GM19452 (cell line): ENCODE results near the gene NUMB.
"Not testable (repeated sequence)": the region's sequence is repeated elsewhere in the genome, so short reads cannot be mapped to it uniquely, and the experiment has no call there.

Experiments
- ATAC-seq: cut with Tn5 transposase; IDR thresholded peaks from one replicate; pipeline ENCODE4 v1.9.1; 2021; ENCODE audit not compliant: unreplicated experiment

NUMB gene

DNA sequence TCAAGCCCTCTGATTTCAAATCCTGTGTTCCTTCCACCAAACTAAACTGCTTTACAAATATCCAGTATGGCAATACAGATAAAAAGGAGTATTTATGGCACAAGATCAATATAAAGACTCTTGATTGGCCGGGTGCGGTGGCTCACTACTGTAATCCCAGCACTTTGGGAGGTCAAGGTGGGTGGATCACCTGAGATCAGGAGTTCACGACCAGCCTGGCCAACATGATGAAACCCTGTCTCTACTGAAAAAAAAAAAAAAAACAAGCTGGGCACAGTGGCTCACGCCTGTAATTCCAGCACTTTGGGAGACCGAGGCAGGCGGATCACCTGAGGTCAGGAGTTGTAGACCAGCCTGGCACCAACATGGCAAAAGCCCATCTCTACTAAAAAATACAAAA is 35.3 kb downstream of the NUMB start:
- not testable (repeated sequence) for ATAC-seq

DNA sequence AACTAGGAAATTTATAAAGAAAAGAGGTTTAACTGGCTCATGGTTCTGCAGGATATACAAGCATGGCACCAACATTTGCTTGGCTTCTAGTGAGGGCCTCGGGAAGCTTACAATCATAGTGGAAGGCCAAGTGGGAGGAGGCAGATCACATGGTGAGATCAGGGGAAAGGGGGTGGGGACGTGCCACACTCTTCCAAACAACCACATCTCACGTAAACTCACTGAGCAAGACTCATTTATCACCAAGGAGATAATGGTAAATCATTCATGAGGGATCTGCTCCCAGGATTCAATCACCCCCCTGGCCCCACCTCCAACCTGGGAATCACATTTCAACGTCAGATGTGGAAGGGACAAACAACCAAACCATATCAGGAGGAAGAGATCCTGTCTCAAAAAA is 35.8 kb downstream of the NUMB start:
- no peak for ATAC-seq

DNA sequence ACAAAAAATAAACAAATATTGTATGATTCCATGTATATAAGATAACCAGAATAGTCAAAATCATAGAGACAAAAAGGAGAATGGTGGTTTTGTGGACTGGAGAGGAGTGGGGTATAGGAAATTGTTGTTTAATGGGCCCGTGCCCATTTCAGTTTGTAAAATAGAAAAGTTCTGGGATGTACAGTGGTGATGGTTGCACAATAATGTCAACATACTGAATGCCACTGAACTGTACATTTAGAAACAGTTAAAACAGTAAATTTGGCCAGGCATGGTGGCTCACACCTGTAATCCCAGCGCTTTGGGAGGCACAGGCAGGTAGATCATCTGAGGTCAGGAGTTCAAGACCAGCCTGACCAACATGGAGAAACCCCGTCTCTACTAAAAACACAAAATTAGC is 40.1 kb downstream of the NUMB start:
- ATAC-seq: no peak

DNA sequence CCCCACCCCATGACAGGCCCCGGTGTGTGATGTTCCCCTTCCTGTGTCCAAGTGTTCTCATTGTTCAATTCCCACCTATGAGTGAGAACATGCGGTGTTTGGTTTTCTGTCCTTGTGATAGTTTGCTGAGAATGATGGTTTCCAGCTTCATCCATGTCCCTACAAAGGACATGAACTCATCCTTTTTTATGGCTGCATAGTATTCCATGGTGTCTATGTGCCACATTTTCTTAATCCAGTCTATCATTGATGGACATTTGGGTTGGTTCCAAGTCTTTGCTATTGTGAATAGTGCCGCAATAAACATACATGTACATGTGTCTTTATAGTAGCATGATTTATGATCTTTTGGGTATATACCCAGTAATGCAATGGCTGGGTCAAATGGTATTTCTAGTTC is 52.1 kb downstream of the NUMB start:
- not testable (repeated sequence) for ATAC-seq

DNA sequence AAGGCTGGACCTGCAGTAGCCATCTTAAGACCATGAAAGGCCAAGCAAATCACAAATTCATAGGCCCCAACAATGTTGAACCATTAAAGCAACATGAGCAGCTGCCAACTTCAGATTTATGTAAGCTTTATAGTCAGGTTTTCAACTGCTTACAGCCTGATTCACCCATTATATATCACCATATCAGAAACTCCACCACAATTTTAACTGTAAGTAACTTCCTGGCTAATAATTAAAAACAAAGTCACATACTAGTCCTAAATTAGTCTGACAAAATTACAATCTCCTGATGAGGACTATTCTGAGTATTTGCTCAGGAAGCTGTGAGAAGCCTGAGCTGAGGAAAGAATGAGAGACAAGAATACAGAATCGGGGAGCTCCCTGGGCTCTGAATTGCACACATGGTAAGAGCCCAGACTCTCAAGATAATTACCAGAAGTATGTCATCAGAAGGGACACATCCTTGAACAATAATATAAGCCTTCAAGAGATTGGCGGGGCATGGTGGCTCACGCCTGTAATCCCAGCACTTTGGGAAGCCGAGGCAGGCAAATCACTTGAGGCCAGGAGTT is 55.1 kb downstream of the NUMB start:
- ATAC-seq: no peak

DNA sequence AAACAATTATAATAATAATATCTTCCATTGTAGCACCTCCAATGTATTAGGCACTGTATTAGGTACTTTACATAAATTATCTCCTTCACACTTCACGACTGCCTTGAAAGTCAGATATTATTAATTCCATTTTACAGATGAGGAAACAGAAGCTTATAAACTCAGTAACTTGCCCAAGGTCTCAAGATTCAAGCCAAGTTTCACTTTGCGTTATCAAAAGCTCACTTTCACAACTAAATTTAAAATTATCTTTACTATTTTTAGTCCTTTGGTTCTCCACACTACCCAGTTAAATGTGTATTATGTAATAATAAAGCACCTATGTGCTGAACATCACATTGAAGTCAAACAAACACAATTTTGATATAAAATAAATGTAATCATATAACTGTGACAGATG is 55.8 kb downstream of the NUMB start:
- ATAC-seq: no peak

DNA sequence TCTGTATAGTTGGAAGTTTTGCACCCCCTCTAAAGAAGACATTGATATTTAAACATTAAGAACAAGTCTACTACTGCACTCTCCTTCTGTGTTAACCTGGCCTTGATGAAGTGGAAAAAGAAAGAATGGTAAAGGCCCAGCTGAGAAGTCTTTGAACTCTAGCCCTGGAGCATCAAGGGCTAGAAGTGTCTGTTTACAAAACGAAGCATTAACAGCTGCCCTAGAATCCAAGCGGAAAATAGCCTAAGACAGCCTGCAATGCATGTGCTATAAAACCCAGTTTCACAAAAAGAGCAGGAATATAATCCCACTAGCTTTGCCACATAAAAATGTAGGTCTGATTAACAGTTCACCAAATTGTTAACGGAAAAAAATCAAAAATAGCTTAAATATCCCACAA is 60.5 kb downstream of the NUMB start:
- ATAC-seq: no peak

DNA sequence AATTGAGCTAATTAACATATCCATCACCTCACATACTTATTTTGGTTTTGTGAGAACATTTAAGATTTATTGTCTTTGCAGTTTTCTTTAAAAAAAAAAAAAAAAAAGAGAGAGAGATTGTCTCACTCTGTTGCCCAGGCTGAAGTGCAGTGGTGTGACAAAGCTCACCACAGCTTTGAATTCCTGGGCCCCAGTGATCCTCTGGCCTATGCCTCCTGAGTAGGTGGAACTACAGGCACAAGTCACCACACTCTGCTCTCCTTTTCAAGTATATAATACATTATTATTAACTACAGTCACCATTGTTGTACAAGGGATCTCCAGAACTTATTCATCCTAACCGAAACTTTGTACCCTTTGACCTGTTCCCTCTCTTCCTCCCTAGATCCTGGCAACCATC is 64.0 kb downstream of the NUMB start:
- no peak for ATAC-seq

DNA sequence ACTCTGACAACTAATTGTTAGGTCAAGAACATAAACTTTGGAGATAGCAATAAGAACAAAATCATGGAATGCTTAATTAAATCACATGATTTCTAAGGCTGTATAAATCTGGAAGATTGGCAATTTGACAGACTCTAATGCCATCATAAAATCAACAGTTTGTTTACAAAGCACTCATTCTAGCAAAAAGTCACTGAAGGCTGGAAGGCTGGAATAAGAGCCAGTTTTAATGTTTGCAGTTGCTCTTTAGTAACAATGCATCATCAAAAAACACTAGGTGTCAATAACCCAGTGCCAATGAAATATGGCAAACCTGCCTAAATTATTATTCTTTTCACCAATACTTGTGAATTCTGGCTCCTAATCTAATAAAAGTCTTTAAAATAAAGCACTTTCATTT is 65.0 kb downstream of the NUMB start:
- no peak for ATAC-seq

DNA sequence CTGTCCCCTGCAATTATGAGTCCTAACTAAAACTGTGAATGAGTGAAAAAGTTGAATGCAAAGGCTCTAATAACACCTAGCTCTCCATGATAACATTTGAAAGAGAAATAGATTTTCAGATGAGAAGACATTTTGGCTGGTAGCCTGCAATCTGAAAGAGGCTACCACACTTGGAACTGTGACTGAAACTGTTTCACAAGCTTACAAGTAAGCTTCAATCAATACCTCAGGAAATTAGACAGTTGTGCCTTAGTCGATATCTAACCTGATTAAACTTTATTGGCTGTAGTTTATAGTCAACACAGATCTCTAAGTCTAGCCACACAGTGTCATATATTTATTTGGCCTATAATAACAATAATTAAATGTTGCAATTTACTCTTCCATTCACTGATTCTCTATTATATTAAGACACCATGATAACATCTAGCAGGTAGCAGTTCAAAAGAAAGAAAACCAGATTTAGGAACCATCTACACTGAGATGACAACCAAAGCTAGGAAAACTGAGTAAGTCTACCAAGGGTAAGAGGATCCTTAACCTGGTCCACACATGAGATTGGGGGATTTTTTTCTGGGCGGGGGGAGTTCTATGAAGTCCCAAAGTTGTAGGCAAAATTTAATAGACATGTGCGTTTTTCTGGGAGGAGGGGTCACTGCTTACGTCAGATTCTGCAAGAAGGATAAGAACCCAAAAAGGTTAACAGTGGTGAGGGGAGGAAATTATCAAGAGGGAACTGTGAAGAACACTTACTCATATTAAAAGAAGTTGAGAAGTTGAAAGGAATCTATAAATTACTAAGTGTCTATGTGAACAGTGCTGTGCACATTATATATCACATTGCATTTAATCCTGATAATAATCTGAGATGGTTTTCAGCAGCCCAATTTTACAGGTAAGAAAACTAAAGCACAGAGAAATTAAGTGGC is 65.8 kb downstream of the NUMB start:
- ATAC-seq: no peak

DNA sequence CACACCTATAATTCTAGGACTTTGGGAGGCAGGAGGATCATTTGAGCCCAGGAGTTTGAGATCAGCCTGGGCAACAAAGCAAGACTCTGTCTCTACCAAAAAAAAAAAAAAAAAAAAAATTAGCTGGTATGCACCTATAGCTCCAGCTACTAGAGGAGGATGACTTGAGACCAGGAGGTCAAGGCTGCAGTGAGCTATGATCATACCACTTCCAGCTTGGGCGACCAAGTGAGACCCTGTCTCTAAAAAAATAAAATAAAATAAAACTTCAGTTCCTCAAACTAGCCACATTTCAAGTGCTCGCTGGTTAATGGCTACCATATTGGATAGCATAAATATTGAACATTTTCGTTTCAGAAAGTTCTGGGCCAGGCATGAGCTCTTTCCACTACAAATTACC is 70.5 kb downstream of the NUMB start:
- not testable (repeated sequence) for ATAC-seq

DNA sequence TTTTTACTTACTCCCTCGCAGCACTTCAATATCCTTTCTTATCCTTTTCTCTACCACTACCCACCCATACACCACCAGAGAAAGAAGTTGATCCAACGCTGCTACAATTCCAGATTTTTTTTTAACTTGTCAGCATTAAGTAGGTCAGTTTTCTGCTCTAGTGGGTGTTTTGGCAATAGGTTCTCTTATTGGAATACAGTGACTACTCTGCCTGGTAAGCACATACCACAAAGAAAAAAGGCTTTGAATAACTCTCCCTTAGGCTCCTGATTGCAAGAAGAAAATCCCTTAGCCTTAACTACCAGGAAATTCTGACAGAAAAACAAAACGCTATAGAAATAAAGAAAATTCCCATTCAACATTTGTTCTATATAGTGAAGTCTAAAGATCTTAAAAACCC is 72.0 kb downstream of the NUMB start:
- ATAC-seq: no peak

DNA sequence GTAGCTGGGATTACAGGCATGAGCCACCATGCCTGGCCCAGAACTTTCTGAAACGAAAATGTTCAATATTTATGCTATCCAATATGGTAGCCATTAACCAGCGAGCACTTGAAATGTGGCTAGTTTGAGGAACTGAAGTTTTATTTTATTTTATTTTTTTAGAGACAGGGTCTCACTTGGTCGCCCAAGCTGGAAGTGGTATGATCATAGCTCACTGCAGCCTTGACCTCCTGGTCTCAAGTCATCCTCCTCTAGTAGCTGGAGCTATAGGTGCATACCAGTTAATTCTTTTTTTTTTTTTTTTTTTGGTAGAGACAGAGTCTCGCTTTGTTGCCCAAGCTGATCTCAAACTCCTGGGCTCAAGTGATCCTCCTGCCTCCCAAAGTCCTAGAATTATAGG is 73.3 kb downstream of the NUMB start:
- not testable (repeated sequence) for ATAC-seq

DNA sequence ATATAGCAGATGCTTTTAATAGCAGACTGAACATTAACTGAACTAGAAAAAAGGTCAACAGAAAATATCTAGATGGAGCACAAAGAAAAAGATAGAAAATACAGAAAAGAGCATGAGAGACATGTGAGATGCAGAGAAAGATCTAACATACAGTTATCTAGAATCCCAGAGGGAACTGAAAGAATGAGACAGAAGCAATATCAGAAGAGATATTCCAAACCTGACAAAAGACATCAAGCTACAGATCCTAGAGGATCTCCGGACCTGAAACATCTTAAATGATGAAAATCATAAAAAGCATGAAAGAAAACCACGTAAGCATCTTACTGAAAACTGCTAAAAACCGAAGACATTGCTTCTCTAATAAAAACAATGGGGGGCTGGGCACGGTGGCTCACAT is 75.0 kb downstream of the NUMB start:
- no peak for ATAC-seq

DNA sequence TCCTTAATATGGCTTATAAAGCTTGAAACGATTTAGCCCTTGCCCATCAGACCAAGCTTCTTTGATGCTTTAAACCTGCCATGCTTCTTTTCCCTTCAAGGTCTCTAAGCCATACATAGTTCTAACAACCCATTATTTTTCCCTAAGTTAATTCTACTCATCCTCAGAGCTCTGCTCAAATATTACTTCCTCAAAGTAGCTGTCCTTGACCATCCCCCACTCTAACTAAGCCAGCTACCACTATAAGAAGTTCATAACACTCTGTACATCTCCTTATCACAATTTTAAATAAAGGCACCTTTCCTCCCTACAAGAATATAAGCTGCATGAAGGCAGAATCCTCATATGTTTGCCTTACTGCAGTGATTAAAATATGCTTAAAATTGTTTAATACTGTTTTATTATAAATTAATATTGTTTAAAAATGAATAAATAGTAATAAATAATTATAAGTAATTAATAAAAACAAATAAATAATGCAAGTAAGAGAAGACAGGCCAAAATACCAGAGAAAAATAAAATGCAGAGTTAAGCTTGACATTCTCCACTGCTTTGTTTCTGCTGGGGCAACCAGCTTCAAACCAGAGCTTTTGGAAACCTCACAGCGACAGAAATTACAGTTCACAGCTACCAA is 76.8 kb downstream of the NUMB start:
- no peak for ATAC-seq

DNA sequence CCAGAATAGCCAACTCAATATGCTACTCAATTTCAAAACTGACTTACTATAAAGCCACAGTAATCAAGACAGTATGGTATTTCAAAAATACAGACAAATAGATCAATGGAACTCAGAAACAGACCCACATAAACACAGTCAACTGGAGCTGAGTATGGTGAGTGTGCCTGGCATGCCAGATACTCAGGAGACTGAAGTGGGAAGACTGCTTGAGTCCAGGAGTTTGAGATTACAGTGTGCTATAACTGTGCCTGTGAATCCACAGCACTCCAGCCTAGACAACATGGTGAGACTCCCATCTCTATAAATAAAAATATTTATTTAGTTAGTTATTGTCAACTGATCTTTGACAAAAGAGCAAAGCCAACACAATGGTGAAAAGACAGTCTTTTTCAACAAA is 81.8 kb downstream of the NUMB start:
- ATAC-seq: no peak

DNA sequence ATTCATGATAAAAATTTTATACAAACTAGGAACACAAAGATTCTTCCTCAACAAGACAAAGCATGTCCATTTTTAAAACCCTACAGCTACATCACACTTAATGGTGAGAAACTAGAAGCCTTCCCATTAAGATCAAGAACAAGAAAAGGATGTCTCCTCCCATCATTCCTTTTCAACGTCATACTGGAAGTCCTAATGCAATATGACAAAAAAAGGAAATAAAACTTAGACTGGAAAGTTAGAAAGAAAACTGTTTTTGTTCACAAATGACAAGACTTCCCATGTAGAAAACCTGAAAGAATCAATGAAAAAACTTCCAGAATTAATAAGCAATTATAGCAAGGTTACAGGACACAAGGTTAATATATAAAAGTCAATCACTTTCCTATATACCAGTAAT is 82.5 kb downstream of the NUMB start:
- ATAC-seq: no peak

DNA sequence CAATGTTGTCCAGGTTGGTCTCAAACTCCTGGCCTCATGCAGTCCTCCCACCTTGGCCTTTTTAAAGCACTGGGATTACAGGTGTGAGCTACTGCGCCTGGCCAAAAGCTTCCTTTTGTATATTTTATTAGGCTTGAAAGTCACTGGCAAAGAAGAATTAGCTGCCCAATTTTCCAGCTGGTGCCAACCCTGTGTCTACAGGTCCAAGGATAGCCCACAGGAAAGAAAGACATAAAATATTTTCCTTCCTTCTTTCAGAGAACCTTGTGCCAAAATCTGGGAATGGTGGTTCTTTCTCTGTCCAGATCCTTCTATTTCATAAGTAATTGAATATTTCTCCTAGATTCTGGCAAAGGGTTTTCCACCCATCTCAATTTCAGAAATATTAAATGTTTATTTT is 84.1 kb downstream of the NUMB start:
- no peak for ATAC-seq

DNA sequence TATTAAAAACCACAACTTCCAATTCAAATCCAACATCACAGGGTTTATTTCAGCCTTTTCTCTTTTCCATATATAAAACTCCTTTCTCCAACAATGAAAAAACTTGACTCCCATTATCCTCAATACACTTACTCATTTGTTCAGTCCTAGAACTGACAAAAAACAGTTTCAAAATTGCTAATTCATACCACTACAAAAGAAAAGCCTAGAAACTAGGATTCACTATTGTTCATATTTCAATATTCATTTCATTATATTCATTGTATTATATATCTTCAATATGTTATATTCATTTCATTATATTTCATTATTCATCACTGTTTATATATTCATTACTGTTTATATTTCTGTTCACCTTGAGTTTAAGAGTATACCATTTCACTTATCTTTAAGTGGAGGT is 85.8 kb downstream of the NUMB start:
- no peak for ATAC-seq

DNA sequence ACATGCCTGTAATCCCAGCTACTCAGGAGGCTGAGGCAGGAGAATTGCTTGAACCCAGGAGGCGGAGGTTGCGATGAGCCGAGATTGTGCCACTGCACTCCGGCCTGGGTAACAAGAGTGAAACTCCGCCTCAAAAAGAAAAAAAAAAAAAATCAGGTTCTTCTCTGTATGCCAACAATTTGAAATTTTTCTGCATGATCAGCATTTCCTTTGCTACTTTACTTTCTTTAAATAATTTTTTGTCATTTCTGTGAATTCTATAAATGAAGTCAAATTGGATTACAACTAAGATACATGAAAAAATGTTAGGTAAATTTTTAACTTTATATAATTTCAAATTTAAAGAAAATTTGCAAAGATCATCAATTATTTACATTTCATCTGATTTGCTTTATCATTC is 87.8 kb downstream of the NUMB start:
- ATAC-seq: no peak

DNA sequence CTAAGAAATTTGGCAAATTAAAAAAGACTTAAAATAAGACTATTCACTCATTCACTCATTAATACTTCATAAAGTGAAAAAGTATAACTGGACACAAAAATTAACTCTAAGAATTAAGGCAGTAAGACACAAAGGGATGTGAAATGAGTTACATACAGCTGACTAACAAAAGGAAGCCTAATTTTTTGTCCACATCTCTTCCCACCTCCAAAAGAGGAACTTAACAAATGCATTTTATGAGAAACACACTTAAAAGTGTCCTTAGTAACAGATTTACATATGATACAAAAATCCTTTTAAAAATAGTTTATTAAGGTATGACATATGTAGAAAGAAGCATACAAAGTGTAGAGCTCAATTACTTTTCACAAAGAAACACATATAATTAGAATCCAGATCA is 88.9 kb downstream of the NUMB start:
- no peak for ATAC-seq

DNA sequence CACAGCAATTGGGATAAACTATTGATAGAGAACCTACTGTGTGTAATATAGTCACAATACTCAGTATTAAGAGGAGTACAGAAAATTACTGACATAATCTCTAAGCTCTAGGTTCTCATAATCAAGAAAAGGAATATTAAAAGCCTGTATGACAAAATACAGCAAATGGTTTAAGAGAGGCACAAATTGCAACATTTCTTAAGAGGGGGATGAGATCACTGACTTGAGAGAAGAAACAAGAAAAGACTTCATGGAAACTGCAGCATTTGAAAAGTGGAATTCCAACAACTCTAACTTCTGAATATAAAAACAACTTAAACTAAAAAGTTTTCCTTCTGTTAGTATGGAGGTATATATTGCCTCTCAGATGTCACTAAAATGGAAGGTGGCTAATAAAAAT is 89.7 kb downstream of the NUMB start:
- ATAC-seq: no peak
